Measurements from ENCODE around the gene UAP1L1.

UAP1L1 gene

DNA sequence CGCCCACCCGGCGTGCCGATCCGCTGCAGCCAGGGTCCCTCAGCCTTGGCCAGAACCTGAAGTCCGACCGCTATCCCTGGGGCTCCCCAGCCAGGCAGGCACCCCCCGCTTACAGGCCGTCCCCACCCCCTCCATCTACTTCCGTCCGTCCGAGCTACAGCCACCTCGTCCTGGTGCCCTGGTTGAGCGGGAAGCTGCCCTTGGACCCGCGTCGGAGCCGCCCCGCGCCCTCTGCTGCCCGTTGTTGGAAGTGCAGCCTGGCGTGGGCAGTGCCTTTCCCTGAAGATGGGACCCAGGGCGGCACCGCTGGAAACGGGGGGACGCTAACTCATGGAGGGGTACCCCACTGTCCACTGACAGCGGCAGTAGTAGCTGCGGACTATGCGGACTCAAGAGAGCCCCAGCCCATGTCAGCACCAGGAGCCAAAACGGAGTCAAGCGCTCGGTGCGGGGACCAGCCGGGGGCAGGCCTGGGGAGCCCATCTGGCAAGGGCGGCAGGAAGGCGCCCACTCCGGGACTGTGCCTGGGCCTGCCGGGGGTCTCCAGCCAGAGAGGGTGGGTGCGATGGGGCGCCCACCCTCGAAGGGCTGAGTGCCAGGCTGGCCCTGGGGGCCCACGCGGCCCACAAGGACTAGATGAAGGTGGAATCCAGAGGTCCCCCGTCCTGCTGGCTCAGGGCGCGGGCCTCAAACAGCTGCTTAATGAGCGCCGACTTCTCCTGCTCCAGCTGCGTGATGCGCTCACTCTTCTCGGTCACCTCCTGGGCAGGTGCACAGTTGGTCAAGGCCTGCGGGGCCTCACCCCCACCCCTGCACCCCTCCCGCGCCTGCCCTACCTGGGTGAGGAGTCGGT, 13.1 kb upstream of the UAP1L1 start:
- H3K27ac ChIP-seq (ENCODE audit: low read depth, low read length) = no peak overlapping the region
- no peak overlapping the region for H3K4me3 ChIP-seq (ENCODE audit: low read depth in 1 of 2, low read length in 2 of 2)
- no peaks in the 10 kb centered on the region for H3K36me3 ChIP-seq (ENCODE audit: insufficient read depth, low read length)
- peaks cover 8 to 29% of the 10 kb centered on the region in 2 donors for H3K27me3 ChIP-seq (ENCODE audit: control insufficient read depth in 1 of 2, insufficient read depth in 2 of 2, low read length in 2 of 2)
- H3K9ac ChIP-seq (ENCODE audit: low read length) = no peak overlapping the region
- H3K9me3 ChIP-seq (ENCODE audit: low read length) = no peaks in the 10 kb centered on the region
- H3K4me1 ChIP-seq (ENCODE audit: insufficient read depth, low read length) = no peaks in the 10 kb centered on the region

DNA sequence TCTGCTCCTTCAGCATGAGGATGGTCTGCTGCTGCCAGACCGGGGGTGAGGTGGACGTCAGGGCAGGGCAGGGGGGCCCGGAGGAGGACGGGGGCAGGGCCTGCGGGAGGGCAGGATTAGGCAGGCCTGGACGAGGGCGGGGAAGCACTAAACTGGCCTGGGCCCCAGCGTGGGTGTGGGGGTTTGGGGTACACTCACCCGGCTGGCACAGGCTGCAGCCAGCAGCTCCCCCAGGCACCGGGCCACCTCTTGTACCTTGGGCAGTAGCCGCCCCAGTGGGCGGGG, 12.5 kb upstream of the UAP1L1 start:
- Histone ChIP-seq H3K27me3 (ENCODE audit: control insufficient read depth in 1 of 2, insufficient read depth in 2 of 2, low read length in 2 of 2) (peaks cover 12 to 35% of the 10 kb centered on the region in 2 donors), H3K9ac (ENCODE audit: low read length) (no peak overlapping the region), H3K9me3 (ENCODE audit: low read length) (no peaks in the 10 kb centered on the region), H3K4me1 (ENCODE audit: insufficient read depth, low read length) (no peaks in the 10 kb centered on the region), H3K4me3 (ENCODE audit: low read depth in 1 of 2, low read length in 2 of 2) (no peak overlapping the region), H3K36me3 (ENCODE audit: insufficient read depth, low read length) (no peaks in the 10 kb centered on the region), H3K27ac (ENCODE audit: low read depth, low read length) (no peak overlapping the region)

DNA sequence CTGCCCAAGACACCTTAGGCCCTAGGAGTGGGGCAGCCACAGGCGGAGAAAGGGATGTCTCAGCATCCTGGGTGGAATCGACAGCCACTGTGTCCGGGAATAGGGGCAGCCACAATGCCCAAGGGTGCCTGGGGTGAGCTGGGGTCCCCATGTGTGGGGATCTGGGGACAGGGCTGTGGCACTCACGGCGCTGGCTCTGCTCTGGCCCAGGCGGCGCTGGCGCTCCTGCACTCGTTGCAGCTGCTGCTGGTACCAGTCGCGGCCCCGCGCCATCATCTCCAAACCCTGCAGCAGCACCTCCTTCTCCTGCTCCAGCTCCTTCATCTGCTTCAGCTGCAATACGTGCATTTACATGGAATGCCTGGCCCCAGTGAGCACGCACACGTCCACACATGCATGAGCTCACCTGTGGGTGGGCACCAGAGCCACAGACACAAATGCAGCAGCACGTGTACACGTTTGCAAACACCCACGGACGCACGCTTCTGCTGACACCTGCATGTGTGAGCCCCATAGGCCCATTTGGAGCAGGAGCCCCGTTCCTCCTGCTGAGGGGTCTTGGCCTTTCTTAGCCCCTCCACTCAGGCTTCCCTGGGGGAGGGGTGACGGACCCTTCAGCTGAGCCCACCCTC, 11.9 kb upstream of the UAP1L1 start:
- peaks cover 12 to 35% of the 10 kb centered on the region in 2 donors for H3K27me3 ChIP-seq (ENCODE audit: control insufficient read depth in 1 of 2, insufficient read depth in 2 of 2, low read length in 2 of 2)
- no peaks in the 10 kb centered on the region for H3K36me3 ChIP-seq (ENCODE audit: insufficient read depth, low read length)
- no peak overlapping the region for H3K9ac ChIP-seq (ENCODE audit: low read length)
- no peak overlapping the region for H3K27ac ChIP-seq (ENCODE audit: low read depth, low read length)
- H3K4me3 ChIP-seq (ENCODE audit: low read depth in 1 of 2, low read length in 2 of 2) = no peak overlapping the region
- no peaks in the 10 kb centered on the region for H3K9me3 ChIP-seq (ENCODE audit: low read length)
- H3K4me1 ChIP-seq (ENCODE audit: insufficient read depth, low read length) = no peaks in the 10 kb centered on the region

GRCh38 chr9:137066096-137066861, 11.0 kb upstream of the UAP1L1 start:
- H3K27me3 ChIP-seq (ENCODE audit: control insufficient read depth in 1 of 2, insufficient read depth in 2 of 2, low read length in 2 of 2) = peaks cover 12 to 35% of the 10 kb centered on the region in 2 donors
- no peaks in the 10 kb centered on the region for H3K9me3 ChIP-seq (ENCODE audit: low read length)
- no peak overlapping the region for H3K4me3 ChIP-seq (ENCODE audit: low read depth in 1 of 2, low read length in 2 of 2)
- H3K9ac ChIP-seq (ENCODE audit: low read length) = no peak overlapping the region
- H3K27ac ChIP-seq (ENCODE audit: low read depth, low read length) = no peak overlapping the region
- no peaks in the 10 kb centered on the region for H3K4me1 ChIP-seq (ENCODE audit: insufficient read depth, low read length)
- no peaks in the 10 kb centered on the region for H3K36me3 ChIP-seq (ENCODE audit: insufficient read depth, low read length)

DNA sequence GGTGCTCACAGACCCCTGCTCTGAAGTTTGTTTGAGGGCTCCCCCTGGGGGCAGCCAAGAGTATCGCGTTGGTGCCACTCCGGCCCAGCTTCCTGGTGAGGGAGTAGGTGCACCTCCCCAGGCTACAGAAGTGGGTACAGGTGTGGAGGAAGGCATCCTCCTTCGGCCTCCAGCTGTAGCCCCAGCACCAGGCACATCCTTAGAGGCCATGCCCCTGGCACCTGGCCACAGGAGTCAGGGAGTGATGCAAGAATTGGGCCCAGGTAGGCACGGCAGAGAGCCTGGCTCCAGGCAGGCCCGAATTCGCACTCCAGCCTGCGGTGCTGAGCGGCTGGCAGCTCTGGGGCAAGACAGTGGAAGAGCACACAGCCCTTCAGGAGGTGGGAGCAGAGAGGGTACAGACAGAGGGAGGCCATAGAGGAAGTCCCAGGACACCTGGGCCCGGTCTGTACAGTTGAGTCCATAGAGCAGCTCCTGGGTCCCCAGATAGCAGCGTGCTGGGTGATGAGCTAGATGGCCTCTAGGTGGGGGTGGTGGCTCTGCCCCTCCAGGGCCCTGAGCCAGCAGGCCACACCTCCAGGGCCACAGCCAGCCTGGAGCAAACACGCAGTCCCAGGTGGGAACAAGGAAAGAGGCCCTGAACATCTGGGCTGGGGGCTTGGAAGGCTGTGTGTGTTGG, 9.3 kb upstream of the UAP1L1 start:
- H3K4me3 ChIP-seq (ENCODE audit: low read depth in 1 of 2, low read length in 2 of 2) = no peak overlapping the region
- H3K27me3 ChIP-seq (ENCODE audit: control insufficient read depth in 1 of 2, insufficient read depth in 2 of 2, low read length in 2 of 2) = peaks cover 12 to 35% of the 10 kb centered on the region in 2 donors
- H3K27ac ChIP-seq (ENCODE audit: low read depth, low read length) = no peak overlapping the region
- no peaks in the 10 kb centered on the region for H3K36me3 ChIP-seq (ENCODE audit: insufficient read depth, low read length)
- H3K9me3 ChIP-seq (ENCODE audit: low read length) = no peaks in the 10 kb centered on the region
- H3K9ac ChIP-seq (ENCODE audit: low read length) = no peak overlapping the region
- H3K4me1 ChIP-seq (ENCODE audit: insufficient read depth, low read length) = no peaks in the 10 kb centered on the region

DNA sequence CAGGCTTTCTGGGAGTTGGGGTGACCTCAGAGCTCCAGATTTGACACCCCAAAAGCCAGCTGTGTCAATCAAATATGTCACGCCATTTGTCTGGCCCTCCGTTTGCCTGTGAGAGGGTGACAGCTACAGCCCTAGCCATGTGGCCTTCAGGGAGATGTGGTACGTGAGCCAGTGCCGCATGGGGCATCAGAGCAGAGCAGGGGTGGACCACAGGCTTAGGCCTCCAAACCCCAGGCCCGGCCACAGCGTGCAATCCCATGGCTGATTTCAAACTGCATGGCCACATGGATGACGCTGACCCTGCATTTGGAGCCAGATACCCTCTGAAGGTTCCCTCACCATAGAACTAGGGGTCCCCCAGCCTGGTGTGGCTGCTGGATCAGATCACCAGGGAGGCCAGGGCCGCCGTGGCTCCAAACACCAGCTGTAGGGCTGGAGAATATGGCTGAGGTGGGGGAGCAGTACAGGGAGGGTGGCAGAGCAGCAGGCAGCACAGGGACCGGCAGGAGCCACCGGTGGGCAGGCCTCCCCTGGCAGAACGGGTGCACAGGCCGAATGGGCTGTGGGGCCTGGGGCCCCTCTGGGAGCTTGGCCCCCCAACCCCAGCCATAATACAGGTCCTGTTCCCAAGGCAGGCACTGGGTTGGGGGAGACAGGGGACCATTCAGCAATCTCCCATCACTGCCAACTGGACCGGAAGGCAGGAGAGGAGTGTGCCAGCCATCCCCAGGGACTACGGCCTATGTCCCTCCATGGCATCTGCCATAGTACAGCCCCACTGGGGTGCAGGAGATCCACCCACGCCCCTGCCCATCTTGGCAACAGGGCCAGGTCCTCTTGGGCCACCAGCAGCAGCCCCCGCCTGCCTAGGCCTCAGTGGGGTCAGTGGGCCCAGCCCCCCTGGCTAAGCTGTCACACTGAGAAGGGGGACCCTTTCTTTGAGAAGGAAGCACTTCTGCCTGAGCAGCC, 8.5 kb upstream of the UAP1L1 start:
- Histone ChIP-seq H3K9ac (ENCODE audit: low read length) (no peak overlapping the region), H3K9me3 (ENCODE audit: low read length) (no peaks in the 10 kb centered on the region), H3K4me1 (ENCODE audit: insufficient read depth, low read length) (no peaks in the 10 kb centered on the region), H3K27me3 (ENCODE audit: control insufficient read depth in 1 of 2, insufficient read depth in 2 of 2, low read length in 2 of 2) (peaks cover 12 to 35% of the 10 kb centered on the region in 2 donors), H3K27ac (ENCODE audit: low read depth, low read length) (no peak overlapping the region), H3K36me3 (ENCODE audit: insufficient read depth, low read length) (no peaks in the 10 kb centered on the region), H3K4me3 (ENCODE audit: low read depth in 1 of 2, low read length in 2 of 2) (no peak overlapping the region)

DNA sequence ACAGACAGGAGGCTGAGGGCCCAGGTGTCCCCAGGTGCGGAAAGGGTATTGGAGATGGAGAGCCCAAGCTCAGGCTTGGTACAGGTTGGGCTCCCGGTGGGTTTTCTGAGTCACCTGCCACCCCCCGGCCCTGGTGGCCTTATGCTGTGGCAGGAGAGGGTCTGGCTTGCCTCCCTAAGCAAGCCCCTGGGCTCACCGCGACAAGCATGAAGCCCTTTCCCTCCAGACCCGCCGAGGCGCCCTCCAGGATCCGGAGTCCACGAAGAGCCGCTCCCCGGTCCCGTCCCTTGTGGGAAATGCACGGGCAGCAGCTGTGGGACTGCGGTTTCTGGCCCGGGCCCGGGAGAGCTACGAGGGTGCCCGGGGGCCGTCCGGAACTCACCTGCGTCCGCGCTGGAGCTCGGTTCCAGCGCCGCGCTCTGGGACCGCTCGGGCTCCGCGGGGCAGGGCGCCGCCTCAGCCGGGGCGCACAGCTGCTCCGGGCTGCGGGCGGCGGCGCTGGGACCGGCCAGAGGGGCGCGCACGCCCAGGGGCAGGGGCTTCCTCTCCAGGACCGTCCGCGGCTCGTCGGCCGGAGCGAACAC, 7.7 kb upstream of the UAP1L1 start:
- Histone ChIP-seq H3K27me3 (ENCODE audit: control insufficient read depth in 1 of 2, insufficient read depth in 2 of 2, low read length in 2 of 2) (peaks cover 12 to 30% of the 10 kb centered on the region in 2 donors), H3K36me3 (ENCODE audit: insufficient read depth, low read length) (no peaks in the 10 kb centered on the region), H3K4me1 (ENCODE audit: insufficient read depth, low read length) (no peaks in the 10 kb centered on the region), H3K4me3 (ENCODE audit: low read depth in 1 of 2, low read length in 2 of 2) (no peak overlapping the region), H3K27ac (ENCODE audit: low read depth, low read length) (no peak overlapping the region), H3K9ac (ENCODE audit: low read length) (no peak overlapping the region), H3K9me3 (ENCODE audit: low read length) (no peaks in the 10 kb centered on the region)

- H3K36me3 ChIP-seq (ENCODE audit: insufficient read depth, low read length) = no peaks in the 10 kb centered on the region
- H3K4me1 ChIP-seq (ENCODE audit: insufficient read depth, low read length) = no peaks in the 10 kb centered on the region
- H3K4me3 ChIP-seq (ENCODE audit: low read depth in 1 of 2, low read length in 2 of 2) = no peak within 1 kb of the TSS
- no peak within 1 kb of the TSS for H3K9ac ChIP-seq (ENCODE audit: low read length)
- H3K9me3 ChIP-seq (ENCODE audit: low read length) = no peaks in the 10 kb centered on the region
- H3K27ac ChIP-seq (ENCODE audit: low read depth, low read length) = no peak within 1 kb of the TSS
- H3K27me3 ChIP-seq (ENCODE audit: control insufficient read depth in 1 of 2, insufficient read depth in 2 of 2, low read length in 2 of 2) = peaks cover 12 to 27% of the 10 kb centered on the region in 2 donors
Observed at GRCh38 chr9:137070201-137070905, 7.0 kb upstream of the UAP1L1 start, which contains the start of gene SAPCD2. Gene SAPCD2 (minus strand): TSS chr9:137070557. CDS start chr9:137070460, 97 bp downstream.

- no peak overlapping the region for H3K9ac ChIP-seq (ENCODE audit: low read length)
- no peak overlapping the region for H3K4me3 ChIP-seq (ENCODE audit: low read depth in 1 of 2, low read length in 2 of 2)
- H3K9me3 ChIP-seq (ENCODE audit: low read length) = no peaks in the 10 kb centered on the region
- H3K4me1 ChIP-seq (ENCODE audit: insufficient read depth, low read length) = no peaks in the 10 kb centered on the region
- peaks cover 12 to 26% of the 10 kb centered on the region in 2 donors for H3K27me3 ChIP-seq (ENCODE audit: control insufficient read depth in 1 of 2, insufficient read depth in 2 of 2, low read length in 2 of 2)
- no peak overlapping the region for H3K27ac ChIP-seq (ENCODE audit: low read depth, low read length)
- H3K36me3 ChIP-seq (ENCODE audit: insufficient read depth, low read length) = no peaks in the 10 kb centered on the region
Observed at GRCh38 chr9:137070906-137071275, 6.4 kb upstream of the UAP1L1 start.

DNA sequence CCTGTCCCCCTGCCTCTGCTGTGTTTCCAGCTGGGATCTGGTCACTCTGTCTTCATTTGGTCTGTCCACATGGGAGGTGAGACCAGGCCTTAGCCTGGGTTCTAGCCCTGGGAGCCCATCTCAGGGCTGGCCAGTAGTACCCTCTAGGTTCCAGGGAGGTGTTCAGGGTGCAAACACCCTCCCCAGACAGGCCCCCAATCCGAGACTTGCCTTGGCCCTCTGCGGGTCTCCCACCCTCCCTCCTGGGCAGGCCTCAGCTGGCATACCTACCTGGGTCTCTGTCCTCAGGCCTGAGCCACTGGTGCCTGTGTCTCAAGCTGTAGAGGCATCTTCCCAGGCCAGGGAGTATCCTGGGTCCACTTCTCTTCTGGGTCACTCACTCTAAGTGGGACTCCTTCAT, 6.0 kb upstream of the UAP1L1 start:
- no peaks in the 10 kb centered on the region for H3K9me3 ChIP-seq (ENCODE audit: low read length)
- H3K27me3 ChIP-seq (ENCODE audit: control insufficient read depth in 1 of 2, insufficient read depth in 2 of 2, low read length in 2 of 2) = peaks cover 12 to 22% of the 10 kb centered on the region in 2 donors
- no peaks in the 10 kb centered on the region for H3K4me1 ChIP-seq (ENCODE audit: insufficient read depth, low read length)
- H3K9ac ChIP-seq (ENCODE audit: low read length) = no peak overlapping the region
- no peaks in the 10 kb centered on the region for H3K36me3 ChIP-seq (ENCODE audit: insufficient read depth, low read length)
- no peak overlapping the region for H3K4me3 ChIP-seq (ENCODE audit: low read depth in 1 of 2, low read length in 2 of 2)
- no peak overlapping the region for H3K27ac ChIP-seq (ENCODE audit: low read depth, low read length)

Data from muscle layer of colon (tissue), 2 donors.